Measurements from ENCODE around the gene ZNF557.

- TF ChIP-seq TAF1 (IDR thresholded peaks at IDR 0.05; ENCODE audit: borderline replicate concordance, low read depth, low read length): no peak
- no peak for TF ChIP-seq POLR2A (IDR thresholded peaks at IDR 0.05; ENCODE audit: low read depth, low read length)
- TF ChIP-seq POLR2AphosphoS5 (IDR thresholded peaks at IDR 0.05; ENCODE audit: low read depth, low read length): no peak
These were observed 51.0 kb downstream of the ZNF557 start for GRCh38 chr19:7120499-7120898.

Data from GM12892 (cell line).